MM.1S (cell line): ENCODE measurements around the gene TGM3.

Source experiments
- CTCF ChIP-seq: fragments of 300-600 bp; sonication (generic); IDR thresholded peaks from 2 replicates; pipeline ENCODE4 v1.5.1; 2016; ENCODE audit warnings: antibody characterized with exemption, low read length, mixed read lengths
- EZH2 ChIP-seq: fragments of 300-600 bp; sonication (generic); optimal IDR thresholded peaks from 2 replicates; pipeline ENCODE3; 2017; ENCODE audit warnings: low read depth, mild to moderate bottlenecking, antibody characterized with exemption, low read length, mixed read lengths

DNA sequence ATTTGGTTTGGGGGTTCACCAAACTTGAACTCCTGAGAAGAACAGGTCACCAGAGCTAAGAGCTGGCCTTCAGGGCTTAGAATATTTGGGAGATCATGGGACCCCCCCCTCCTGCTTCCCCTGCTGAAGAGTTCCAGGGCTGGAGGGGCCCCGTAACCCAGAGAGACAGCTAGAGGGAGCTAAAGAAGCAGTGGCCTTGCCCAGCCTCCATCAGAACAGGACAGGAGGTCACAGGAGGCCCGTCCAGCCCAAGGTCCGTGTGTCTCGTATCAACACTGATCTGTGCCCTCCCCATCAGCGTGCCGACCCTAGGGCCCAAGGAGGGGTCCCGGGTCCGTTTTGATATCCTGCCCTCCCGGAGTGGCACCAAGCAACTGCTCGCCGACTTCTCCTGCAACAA lies 44.3 kb downstream of the TGM3 start:
- TF ChIP-seq CTCF, result no peak
- no peak for TF ChIP-seq EZH2
